ENCODE results near the gene SCAI.
"Not testable (repeated sequence)": the region's sequence is repeated elsewhere in the genome, so short reads cannot be mapped to it uniquely, and the experiment has no call there.

Gene SCAI

DNA sequence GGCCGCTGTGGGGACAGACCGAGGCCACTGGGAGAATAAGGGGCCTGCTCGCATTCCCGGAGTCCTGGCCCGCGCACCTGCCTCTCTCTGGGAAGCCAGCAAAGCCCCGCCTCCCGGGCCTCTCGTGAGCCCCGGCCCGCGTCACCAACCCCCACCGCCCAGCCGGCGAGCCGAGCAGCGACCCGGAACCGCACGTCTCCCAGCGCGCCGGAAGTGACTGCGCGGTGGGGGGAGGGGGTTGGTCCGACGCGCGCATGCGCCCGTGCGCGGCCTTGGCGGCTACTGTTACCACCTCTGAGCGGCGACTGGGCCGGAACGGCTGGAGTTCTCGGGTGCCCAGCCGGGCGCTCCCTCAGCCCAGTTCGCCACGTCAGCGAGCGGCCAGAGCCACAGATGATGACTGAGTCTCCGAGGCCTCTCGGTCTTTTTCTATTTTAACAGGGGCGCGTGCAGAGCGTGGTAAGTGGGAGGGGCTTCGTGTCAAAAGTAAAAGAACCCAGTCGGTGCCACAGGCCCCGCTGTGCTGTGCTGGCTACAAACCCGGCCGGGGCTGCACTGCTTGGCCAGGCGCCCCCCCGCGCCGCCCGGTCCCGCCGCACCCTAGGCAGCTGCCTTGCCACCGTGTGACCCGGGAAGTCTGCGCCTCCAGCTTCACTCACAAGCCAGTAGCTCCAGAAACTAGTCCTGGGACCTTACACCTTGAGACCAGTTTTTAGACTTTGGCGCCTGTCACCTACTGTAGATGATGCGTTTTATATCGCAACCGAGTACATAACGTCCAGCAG is 202.2 kb downstream of the SCAI start, which contains the start of gene GOLGA1:
GOLGA1 (minus strand) TSS at position 190 of the 785 bp plus-strand sequence. CDS start 2,372 bp downstream, outside the sequence.
- DNase-seq = peak; percentile 94

DNA sequence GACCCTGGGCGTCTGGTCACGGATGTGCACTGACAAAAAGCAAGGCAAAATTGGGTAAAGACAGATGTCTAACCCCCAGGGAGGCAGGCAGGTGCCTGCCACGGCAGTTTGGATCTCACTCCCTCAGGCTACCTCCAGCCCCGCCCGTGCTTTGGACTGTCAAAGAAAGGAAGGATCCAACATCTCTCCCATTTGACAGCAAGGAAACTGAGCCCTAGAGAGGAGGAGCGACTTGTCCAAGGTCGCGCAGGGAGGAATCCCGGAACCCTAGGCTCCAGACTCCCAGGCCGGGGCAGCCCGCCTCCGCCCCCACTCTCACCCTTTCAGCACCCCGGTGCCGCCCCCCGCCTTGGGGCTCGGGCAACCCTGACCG is 202.8 kb downstream of the SCAI start:
- no peak for DNase-seq

DNA sequence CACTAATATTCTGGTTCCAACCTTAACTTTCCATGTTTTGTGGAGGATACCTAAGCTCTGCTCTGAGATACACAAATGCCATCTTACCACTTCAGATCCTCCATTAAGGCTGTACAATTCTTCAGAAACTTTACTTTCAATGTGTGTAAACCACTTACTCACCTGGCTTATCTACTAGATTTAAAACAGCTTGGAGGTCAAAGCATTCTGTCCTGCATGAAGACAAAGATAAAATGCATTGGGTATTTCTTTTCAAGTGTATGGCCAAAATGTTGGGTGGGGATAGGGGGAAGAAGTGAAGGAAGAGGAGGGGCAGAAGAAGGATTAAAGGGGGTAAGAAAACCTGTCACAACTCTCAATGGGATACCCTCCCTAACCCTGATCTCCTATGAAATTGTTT is 203.4 kb downstream of the SCAI start:
- DNase-seq = no peak

DNA sequence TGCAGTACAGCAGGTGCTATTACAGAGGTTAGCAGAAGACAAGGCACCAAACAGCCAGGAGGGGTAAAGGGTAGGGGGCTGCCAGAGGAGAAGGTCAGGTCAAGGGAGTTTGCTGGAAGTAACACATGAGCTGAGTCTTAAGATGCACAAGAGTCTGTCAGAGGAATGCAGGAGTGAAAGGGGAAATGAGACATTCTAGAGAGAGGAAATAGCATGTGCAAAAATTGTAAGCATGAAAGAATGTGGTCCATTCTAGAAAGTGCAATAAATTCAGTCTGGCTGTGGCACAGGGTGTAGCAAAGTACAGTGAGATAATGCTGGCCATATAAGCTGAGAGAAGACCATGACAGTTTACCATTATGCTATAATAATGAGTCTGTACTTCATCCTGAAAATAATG is 209.0 kb downstream of the SCAI start:
- no peak for DNase-seq

- DNase-seq = no peak
Measured at GRCh38 chr9:124932333-124932732, 211.0 kb downstream of the SCAI start.

DNA sequence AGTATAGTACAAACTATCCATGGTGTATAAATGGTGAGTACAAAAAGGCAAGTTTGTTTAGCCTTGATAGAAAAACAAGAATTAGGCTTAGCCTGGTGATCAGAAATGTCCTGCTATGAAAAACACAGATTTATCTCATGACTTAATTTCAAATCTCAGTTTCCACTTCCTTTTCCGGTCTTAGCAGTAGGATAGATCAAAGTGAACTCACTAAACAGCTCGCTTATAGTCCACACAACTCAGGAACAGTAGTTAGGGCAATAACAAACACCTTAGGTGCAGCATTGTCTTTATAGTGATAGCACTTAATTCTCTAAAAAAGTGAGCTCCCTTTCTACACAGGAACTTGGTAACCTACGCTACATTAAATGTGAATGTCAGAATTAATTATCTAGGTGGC is 213.9 kb downstream of the SCAI start:
- peak; percentile 22 for DNase-seq

GRCh38 chr9:124928116-124928515 is 215.2 kb downstream of the SCAI start:
- DNase-seq = no peak

GRCh38 chr9:124920394-124920793 is 222.9 kb downstream of the SCAI start:
- DNase-seq = not testable (repeated sequence)

DNA sequence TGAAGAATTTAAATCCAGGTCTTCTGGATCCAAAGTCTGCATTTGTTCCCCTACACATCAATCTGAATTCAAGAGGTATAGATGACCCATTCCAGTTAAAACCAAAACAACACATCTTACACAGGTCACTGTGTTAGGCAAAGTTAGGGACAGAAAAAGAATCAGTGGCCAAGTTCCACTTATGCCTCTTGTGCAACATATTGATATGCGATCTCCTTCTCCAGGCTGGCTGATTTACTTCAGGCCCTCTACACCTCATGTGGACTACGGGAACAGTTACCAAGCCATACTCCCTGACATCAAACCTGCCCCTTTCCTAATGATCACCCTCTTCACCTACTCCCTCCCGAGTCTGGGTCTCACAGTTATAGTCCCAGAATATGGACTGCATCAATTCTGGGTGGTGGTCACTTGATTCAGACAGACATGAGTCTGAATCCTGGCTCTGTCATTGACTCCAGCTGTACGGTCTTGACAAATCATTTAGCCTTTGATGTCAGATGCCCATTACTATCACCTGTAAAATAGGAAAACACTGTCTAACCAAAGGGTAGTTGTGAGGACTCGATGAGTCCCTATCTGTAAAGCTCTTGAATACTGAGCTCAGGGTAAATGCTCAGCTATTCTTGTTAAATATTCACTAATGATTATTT is 228.4 kb downstream of the SCAI start:
- no peak for DNase-seq

- DNase-seq = no peak
Measured at GRCh38 chr9:124913378-124913777, 229.9 kb downstream of the SCAI start.

GRCh38 chr9:124911766-124912165 is 231.6 kb downstream of the SCAI start:
- no peak for DNase-seq

DNA sequence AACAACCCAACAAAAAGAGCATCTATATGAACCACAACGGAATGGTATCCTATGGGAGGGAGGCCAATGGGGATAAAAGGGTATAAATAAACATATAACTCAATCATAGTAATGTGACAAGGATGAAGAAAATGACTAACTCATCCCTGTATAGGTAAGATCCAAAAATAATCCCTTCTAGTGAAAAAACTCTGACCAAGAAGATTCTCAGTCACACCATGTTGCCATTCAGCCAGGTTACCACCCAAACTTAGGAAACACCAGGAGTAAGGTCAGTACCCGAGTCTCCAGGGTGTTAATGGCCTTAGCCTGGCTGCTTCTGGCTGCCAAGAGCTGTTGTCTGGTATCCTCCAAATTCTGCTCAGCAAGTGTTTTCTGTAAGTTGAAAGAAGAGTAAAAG is 235.2 kb downstream of the SCAI start:
- no peak for DNase-seq

- no peak for DNase-seq
Measured at GRCh38 chr9:124906966-124907365, 236.4 kb downstream of the SCAI start.

- no peak for DNase-seq
Measured at GRCh38 chr9:124899845-124900244, 243.5 kb downstream of the SCAI start.

DNA sequence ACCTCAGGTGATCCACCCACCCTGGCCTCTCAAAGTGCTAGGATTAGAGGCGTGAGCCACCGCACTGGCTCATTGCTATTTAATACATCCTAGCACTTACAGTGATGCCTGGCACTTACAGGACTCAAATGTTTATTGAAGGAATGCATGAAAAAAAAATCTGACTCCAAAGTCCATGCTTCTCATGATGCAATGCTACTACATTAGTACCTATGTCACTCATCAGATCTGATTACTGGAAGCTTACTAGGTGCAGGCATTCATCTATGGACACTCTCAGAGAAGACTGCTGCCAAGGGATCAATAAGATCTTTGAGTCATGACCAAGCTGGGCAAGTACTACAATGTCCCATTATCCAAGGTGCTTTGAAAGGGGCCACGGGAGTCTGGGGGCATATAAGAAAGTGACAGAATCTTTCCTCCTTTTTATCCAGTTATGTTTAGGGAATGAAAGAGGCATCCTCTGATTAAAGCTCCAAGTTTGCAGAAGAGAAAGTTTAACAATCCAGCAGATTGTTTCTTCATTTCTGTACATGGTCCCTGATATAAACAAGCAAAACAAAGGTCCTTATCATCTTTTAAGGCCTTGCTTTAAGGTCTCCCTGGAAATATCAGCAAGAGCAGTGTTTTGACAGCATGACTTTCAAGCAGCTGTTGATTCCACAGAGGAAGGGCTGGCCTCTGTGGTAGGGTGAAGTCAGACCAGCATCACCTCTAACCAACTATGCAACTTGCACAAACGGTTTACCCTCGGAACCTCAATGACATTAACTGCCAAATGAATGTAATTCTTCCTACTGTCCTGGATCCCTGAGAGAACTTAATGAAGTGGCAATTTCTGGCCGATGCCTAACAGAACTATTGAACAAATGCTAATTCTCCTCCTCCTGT is 245.5 kb downstream of the SCAI start:
- DNase-seq = no peak

DNA sequence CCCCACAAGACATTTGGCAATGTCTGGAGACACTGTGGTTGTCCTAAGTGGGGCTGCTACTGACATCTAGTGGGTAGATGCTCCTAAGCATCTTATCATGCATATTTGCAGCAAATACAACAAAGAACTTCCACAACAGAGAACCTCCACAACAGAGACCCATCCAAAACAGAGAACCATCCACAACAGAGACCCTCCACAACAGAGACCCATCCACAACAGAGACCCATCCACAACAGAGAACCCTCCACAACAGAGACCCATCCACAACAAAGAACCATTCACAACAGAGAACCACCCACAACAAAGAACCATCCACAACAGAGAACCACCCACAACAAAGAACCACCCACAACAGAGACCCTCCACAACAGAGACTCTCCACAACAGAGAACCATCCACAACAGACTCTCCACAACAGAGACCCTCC is 248.6 kb downstream of the SCAI start:
- peak; percentile 68 for DNase-seq

GRCh38 chr9:124894035-124894740 is 249.1 kb downstream of the SCAI start:
- no peak for DNase-seq
